HepG2 (cell line): ENCODE results near the gene SPINK6. TPM values are rescaled to one million over a fixed set of nuclear protein-coding genes. Genes with fewer than 3 reads are reported as not detected.

Experiments
- ATAC-seq: fragments of 200-7000 bp; cut with Tn5 transposase; 3 replicates; pipeline ENCODE4 v1.9.1; 2020; ENCODE audit warnings: mild to moderate bottlenecking, moderate library complexity
- BruUV-seq: library from RNA; stranded (reverse); fragments of 400-500 nt; replicated peaks from 2 replicates; lab custom pipeline; 2021; lab: Mats Ljungman, UMichigan
- CTCF ChIA-PET: fragments of 300-600 bp; formaldehyde crosslinking; extraction: SDS; loops from one replicate; lab custom pipeline; 2021; ENCODE audit warnings: low total read pairs, inconsistent platforms, low intra/inter-chr PET ratio; lab: Yijun Ruan, JAX
- POLR2A ChIA-PET: fragments of 350-600 bp; sonication (Branson Sonifier 250); formaldehyde crosslinking; loops from one replicate; lab custom pipeline; 2020; ENCODE audit warnings: antibody characterized with exemption, inconsistent platforms; lab: Yijun Ruan, JAX
- DNase-seq: peaks from one replicate; pipeline ENCODE4 v3.0.0-alpha.2; 2015; ENCODE audit warnings: low spot score
- FAIRE-seq: peaks from 3 replicates; lab custom pipeline; 2011; peaks lifted over from hg19 to GRCh38; lab: Jason Lieb, UNC
- H2AFZ ChIP-seq: one replicate; pipeline ENCODE4 v1.6.1; 2011; ENCODE audit warnings: low read length, inconsistent platforms
- H3K27ac ChIP-seq: fragments of 300-600 bp; 3 replicates; pipeline ENCODE4 v1.8.0; 2011; ENCODE audit warnings: mixed run types, mild to moderate bottlenecking, mixed read lengths, low read length, inconsistent platforms; ENCODE audit not compliant: insufficient read depth; ENCODE audit errors: extremely low read length
- H3K27me3 ChIP-seq, 2 experiments: fragments of 200-600 bp in 1 of 2; 2 replicates in 1 of 2; 3 replicates in 1 of 2; pipeline versions ENCODE4 v1.6.0 to v1.8.0; 2011; ENCODE audit warnings: low read length in 2 of 2, mild to moderate bottlenecking in 2 of 2, moderate library complexity in 2 of 2, inconsistent platforms in 1 of 2; ENCODE audit not compliant: insufficient read depth in 2 of 2, control insufficient read depth in 1 of 2
- H3K36me3 ChIP-seq, 2 experiments: fragments of 200-600 bp in 1 of 2; replicated peaks in 1 of 2; 2 replicates in 1 of 2; 3 replicates in 1 of 2; pipeline versions ENCODE4 v1.5.1 to v1.8.0; 2011; ENCODE audit warnings: low read length in 2 of 2, inconsistent platforms in 1 of 2; ENCODE audit not compliant: insufficient read depth in 2 of 2, control insufficient read depth in 1 of 2
- H3K4me1 ChIP-seq: 2 replicates; pipeline ENCODE4 v1.5.1; 2012; ENCODE audit warnings: low read length, inconsistent platforms; ENCODE audit not compliant: insufficient read depth
- H3K4me2 ChIP-seq: 2 replicates; pipeline ENCODE4 v1.6.0; 2011; ENCODE audit warnings: low read depth, low read length, inconsistent platforms
- H3K4me3 ChIP-seq, 3 experiments: fragments of 200-600 bp in 1 of 3; sonication (generic), shearing (Covaris generic) in 1 of 3; replicated peaks in 1 of 3; 2 replicates each; pipeline ENCODE4 v1.5.1; 2011 to 2016; ENCODE audit warnings: low read length in 3 of 3, inconsistent platforms in 2 of 3, low read depth in 2 of 3, mild to moderate bottlenecking in 2 of 3, control low read depth in 1 of 3, mixed read lengths in 1 of 3; ENCODE audit not compliant: insufficient read depth in 1 of 3
- H3K79me2 ChIP-seq: one replicate; pipeline ENCODE4 v1.6.1; 2011; ENCODE audit warnings: low read length, inconsistent platforms; ENCODE audit not compliant: insufficient read depth
- H3K9ac ChIP-seq: 2 replicates; pipeline ENCODE4 v1.6.0; 2011; ENCODE audit warnings: mild to moderate bottlenecking, low read depth, low read length, inconsistent platforms; ENCODE audit not compliant: insufficient read depth
- H3K9me3 ChIP-seq: 2 replicates; pipeline ENCODE4 v1.5.1; 2012; ENCODE audit warnings: mild to moderate bottlenecking, low read length
- H4K20me1 ChIP-seq: 2 replicates; pipeline ENCODE4 v1.6.0; 2011; ENCODE audit warnings: inconsistent platforms, mild to moderate bottlenecking, low read length, moderate library complexity; ENCODE audit not compliant: insufficient read depth
- KDM6A ChIP-seq: IDR thresholded peaks from 2 replicates; pipeline ENCODE4 v1.6.1; 2016; ENCODE audit warnings: low read depth
- KLF6 ChIP-seq: IDR thresholded peaks from 2 replicates; pipeline ENCODE4 v1.8.0; 2016; ENCODE audit warnings: missing biosample characterization, missing genetic modification reagents
- ZNF607 ChIP-seq: sonication (generic); formaldehyde crosslinking; IDR thresholded peaks from 2 replicates; pipeline ENCODE4 v1.5.1; 2020; ENCODE audit warnings: missing genetic modification reagents, mild to moderate bottlenecking, borderline replicate concordance
- ZSCAN31 ChIP-seq: sonication (generic); formaldehyde crosslinking; IDR thresholded peaks from 2 replicates; pipeline ENCODE4 v1.5.0; 2020; ENCODE audit warnings: low read depth, mild to moderate bottlenecking, missing genetic modification reagents
- WGBS: methylation state at CpG from one replicate; pipeline ENCODE4 v1.1.6; 2017; ENCODE audit warnings: low lambda C conversion rate; 5-methylcytosine and 5-hydroxymethylcytosine counted together
- in situ Hi-C: cut with HindIII; loops from 2 replicates; pipeline ENCODE4 v1.10.0; 2017; ENCODE audit warnings: low pct_unique_long_range_greater_than_20kb; ENCODE audit not compliant: extremely low pct_ligation_motif_present
- intact Hi-C: fragments of 100-400 bp; cut with micrococcal nuclease; formaldehyde crosslinking; loops from one replicate; pipeline ENCODE4 v1.10.0; 2022; ENCODE audit not compliant: unreplicated experiment
- polyA plus RNA-seq, 8 experiments: library from polyadenylated mRNA; depleted of rRNA in 3 of 8; stranded (reverse) in 7 of 8; unstranded in 1 of 8; fragments of >200 nt; fragmentation: Illumina TruSeq in 4 of 8; extraction: Trizol in 4 of 8; gene quantifications; 2 replicates each; pipeline versions ENCODE4 v1.2.1 to v1.2.3, GENCODE V29; 2011 to 2016; ENCODE audit warnings: low read depth in 4 of 8, missing spikeins in 1 of 8, mixed read lengths in 1 of 8; ENCODE audit not compliant: insufficient read depth in 1 of 8
- total RNA-seq, 5 experiments: library from RNA; depleted of rRNA; stranded (reverse); fragments of >200 nt; fragmentation: Illumina TruSeq; extraction: Trizol; gene quantifications; 2 replicates each; pipeline ENCODE4 v1.2.3, GENCODE V29; 2016; ENCODE audit warnings: low read depth in 1 of 5
- TF ChIP-seq, protein P1 (sequence below): sonication (generic); formaldehyde crosslinking; IDR thresholded peaks from 2 replicates; pipeline ENCODE4 v1.4.0; 2020; ENCODE audit warnings: mild to moderate bottlenecking, missing genetic modification reagents
- TF ChIP-seq, protein P2 (sequence below): sonication (generic); formaldehyde crosslinking; IDR thresholded peaks from 2 replicates; pipeline ENCODE4 v1.4.0; 2020; ENCODE audit warnings: mild to moderate bottlenecking, low read depth, missing genetic modification reagents

Gene SPINK6
- total and polyA plus RNA-seq, 2 of the 13 experiments (the other 11 are each of a cell fraction or from before 2014, with no cell fraction given) = not detected

DNA sequence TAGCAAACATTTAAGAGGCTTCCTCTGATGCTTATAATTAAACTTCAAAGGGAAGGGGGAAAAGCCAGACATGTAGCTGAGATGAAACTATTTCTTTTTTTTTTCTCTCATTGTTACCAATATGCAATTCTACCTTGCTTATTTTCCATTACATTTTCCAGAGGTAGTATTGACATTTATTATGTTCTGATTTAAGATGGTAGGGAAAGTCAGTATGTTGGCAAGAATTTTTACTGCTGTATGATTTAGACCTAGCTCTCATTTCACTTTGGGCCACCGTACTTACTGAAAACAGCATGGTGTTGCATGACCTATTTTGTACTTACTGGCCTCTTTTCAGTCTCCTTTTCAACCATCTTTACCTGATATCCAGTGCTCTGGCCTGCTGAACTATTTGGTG is 9.6 kb upstream of the SPINK6 start:
- in situ Hi-C loops = no loop called here

More for the DNA sequence above, 9.6 kb upstream of the SPINK6 start:
- no peaks in the 10 kb centered on the region for H3K9me3 ChIP-seq
- H3K27ac ChIP-seq = no peak overlapping the region
- TF ChIP-seq, protein P1, sequence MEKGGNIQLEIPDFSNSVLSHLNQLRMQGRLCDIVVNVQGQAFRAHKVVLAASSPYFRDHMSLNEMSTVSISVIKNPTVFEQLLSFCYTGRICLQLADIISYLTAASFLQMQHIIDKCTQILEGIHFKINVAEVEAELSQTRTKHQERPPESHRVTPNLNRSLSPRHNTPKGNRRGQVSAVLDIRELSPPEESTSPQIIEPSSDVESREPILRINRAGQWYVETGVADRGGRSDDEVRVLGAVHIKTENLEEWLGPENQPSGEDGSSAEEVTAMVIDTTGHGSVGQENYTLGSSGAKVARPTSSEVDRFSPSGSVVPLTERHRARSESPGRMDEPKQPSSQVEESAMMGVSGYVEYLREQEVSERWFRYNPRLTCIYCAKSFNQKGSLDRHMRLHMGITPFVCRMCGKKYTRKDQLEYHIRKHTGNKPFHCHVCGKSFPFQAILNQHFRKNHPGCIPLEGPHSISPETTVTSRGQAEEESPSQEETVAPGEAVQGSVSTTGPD (CRISPR knock-in tag) = no peak
- TF ChIP-seq ZSCAN31 (CRISPR knock-in tag) (no peak), ZNF607 (no peak), KDM6A (CRISPR knock-in tag) (no peak), KLF6 (CRISPR knock-in tag) (no peak)
- TF ChIP-seq, protein P2, sequence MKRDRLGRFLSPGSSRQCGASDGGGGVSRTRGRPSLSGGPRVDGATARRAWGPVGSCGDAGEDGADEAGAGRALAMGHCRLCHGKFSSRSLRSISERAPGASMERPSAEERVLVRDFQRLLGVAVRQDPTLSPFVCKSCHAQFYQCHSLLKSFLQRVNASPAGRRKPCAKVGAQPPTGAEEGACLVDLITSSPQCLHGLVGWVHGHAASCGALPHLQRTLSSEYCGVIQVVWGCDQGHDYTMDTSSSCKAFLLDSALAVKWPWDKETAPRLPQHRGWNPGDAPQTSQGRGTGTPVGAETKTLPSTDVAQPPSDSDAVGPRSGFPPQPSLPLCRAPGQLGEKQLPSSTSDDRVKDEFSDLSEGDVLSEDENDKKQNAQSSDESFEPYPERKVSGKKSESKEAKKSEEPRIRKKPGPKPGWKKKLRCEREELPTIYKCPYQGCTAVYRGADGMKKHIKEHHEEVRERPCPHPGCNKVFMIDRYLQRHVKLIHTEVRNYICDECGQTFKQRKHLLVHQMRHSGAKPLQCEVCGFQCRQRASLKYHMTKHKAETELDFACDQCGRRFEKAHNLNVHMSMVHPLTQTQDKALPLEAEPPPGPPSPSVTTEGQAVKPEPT (CRISPR knock-in tag) = no peak
- H3K79me2 ChIP-seq = no peaks in the 10 kb centered on the region
- 26% methylated on average over 1 of the region's 1 CpG for WGBS
- no peak overlapping the region for H2AFZ ChIP-seq
- H3K4me2 ChIP-seq = no peak overlapping the region
- intact Hi-C loops = no loop called here
- ChIA-PET CTCF (no interaction called here), POLR2A (no interaction called here)
- no peaks in the 10 kb centered on the region for H3K4me1 ChIP-seq
- no peak for FAIRE-seq
- no TSS peak for BruUV-seq
- H3K36me3 ChIP-seq = no peaks in the 10 kb centered on the region
- no peak overlapping the region for H3K4me3 ChIP-seq
- ATAC-seq = no peak
- H3K27me3 ChIP-seq = no peaks in the 10 kb centered on the region
- no peak overlapping the region for H3K9ac ChIP-seq
- no peaks in the 10 kb centered on the region for H4K20me1 ChIP-seq
- no peak for DNase-seq
